ENCODE data around the gene AHSG. TPM values are rescaled to one million over a fixed set of nuclear protein-coding genes. Genes with fewer than 3 reads are reported as not detected.

The AHSG gene
- total and polyA plus RNA-seq, 2 donors (not counting 3 experiments of a cell fraction or from before 2014, with no cell fraction given): not detected

DNA sequence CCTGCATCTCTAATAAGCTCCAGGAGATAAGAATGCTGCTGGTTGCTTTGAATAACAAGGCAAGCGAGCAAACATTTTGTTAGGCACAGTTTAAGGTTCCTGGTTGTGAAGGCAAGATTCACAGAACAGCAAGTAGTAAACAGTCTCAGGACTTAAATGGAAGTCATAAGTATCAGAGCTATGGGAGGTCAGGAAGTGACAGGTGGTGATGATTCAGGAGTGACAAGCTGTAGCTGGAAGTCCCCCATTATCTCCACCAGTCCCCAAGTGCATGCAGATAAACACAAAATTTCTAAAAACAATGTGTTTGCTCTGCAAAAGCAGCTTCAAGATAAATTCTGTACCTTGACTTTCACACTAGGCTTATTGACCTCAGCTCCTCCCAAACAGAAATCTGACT, 30.6 kb downstream of the AHSG start:
- Histone ChIP-seq H3K9ac (replicated peaks; ENCODE audit: extremely low read depth, insufficient read depth, low read length) (no peak overlapping the region), H4K20me1 (replicated peaks; ENCODE audit: control insufficient read depth, extremely low read depth, insufficient read depth, low read length) (no peaks in the 10 kb centered on the region), H3K79me2 (ENCODE audit: control insufficient read depth, insufficient read depth, low read length) (no peaks in the 10 kb centered on the region), H3K27ac (ENCODE audit: insufficient read depth, low read depth, low read length) (no peak overlapping the region), H3K4me2 (ENCODE audit: insufficient read depth, low read length) (no peak overlapping the region), H3K4me1 (ENCODE audit: control insufficient read depth, extremely low read depth, insufficient read depth, low read length) (no peaks in the 10 kb centered on the region), H3K9me3 (replicated peaks; ENCODE audit: control insufficient read depth, insufficient read depth, low read length) (no peaks in the 10 kb centered on the region), H3K36me3 (ENCODE audit: control insufficient read depth in 2 of 2, extremely low read depth in 1 of 2, insufficient read depth in 2 of 2, low read length in 2 of 2) (no peaks in the 10 kb centered on the region), H3K27me3 (ENCODE audit: control insufficient read depth in 2 of 2, insufficient read depth in 2 of 2, low read length in 2 of 2) (peaks cover 0 to 3% of the 10 kb centered on the region in 2 experiments), H2AFZ (ENCODE audit: low read depth, low read length) (no peak overlapping the region), H3K4me3 (replicated peaks in 1 of 3; ENCODE audit: insufficient read depth in 1 of 3, low read depth in 1 of 3, low read length in 3 of 3) (no peak overlapping the region), H3K9me1 (replicated peaks; ENCODE audit: control insufficient read depth, extremely low read depth, insufficient read depth, low read length) (no peaks in the 10 kb centered on the region)
- FAIRE-seq: no peak
- TF ChIP-seq POLR2A (IDR thresholded peaks at IDR 0.05; ENCODE audit: low read depth, low read length) (no peak), FOS (IDR thresholded peaks at IDR 0.05; ENCODE audit: borderline replicate concordance, insufficient read depth, low read length) (no peak), POLR2AphosphoS5 (IDR thresholded peaks at IDR 0.05; ENCODE audit: insufficient read depth, low read depth, low read length) (no peak), MYC (IDR thresholded peaks at IDR 0.05; ENCODE audit: low read depth, low read length) (no peak), JUN (IDR thresholded peaks at IDR 0.05; ENCODE audit: borderline replicate concordance, insufficient read depth, insufficient read length, low read depth) (no peak), GATA2 (IDR thresholded peaks at IDR 0.05; ENCODE audit: insufficient read depth, insufficient read length, low read depth, low read length) (no peak), EZH2 (IDR thresholded peaks at IDR 0.05; ENCODE audit: borderline replicate concordance, low read depth, low read length, severe bottlenecking) (no peak)
- TF ChIP-seq, protein P1, sequence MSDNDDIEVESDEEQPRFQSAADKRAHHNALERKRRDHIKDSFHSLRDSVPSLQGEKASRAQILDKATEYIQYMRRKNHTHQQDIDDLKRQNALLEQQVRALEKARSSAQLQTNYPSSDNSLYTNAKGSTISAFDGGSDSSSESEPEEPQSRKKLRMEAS (IDR thresholded peaks at IDR 0.05; ENCODE audit: insufficient read depth, insufficient read length): no peak
- TF ChIP-seq, protein P2, sequence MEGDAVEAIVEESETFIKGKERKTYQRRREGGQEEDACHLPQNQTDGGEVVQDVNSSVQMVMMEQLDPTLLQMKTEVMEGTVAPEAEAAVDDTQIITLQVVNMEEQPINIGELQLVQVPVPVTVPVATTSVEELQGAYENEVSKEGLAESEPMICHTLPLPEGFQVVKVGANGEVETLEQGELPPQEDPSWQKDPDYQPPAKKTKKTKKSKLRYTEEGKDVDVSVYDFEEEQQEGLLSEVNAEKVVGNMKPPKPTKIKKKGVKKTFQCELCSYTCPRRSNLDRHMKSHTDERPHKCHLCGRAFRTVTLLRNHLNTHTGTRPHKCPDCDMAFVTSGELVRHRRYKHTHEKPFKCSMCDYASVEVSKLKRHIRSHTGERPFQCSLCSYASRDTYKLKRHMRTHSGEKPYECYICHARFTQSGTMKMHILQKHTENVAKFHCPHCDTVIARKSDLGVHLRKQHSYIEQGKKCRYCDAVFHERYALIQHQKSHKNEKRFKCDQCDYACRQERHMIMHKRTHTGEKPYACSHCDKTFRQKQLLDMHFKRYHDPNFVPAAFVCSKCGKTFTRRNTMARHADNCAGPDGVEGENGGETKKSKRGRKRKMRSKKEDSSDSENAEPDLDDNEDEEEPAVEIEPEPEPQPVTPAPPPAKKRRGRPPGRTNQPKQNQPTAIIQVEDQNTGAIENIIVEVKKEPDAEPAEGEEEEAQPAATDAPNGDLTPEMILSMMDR (IDR thresholded peaks at IDR 0.05; ENCODE audit: extremely low read depth in 1 of 2, insufficient read depth in 1 of 2, low read depth in 1 of 2, low read length in 2 of 2): no peak
- BruUV-seq (replicated peaks): no TSS peak
- CTCF ChIA-PET: interaction anchor here (0.5 kb wide), 1 partner anchor 19 kb away, joined by 3 read pairs; no protein-coding TSS in a partner anchor
- POLR2A ChIA-PET: no interaction called here
- intact Hi-C loops (cut with micrococcal nuclease): no loop called here
- dilution Hi-C loops (cut with MboI; ENCODE audit: extremely low pct_ligation_motif_present, low sequenced_read_pairs): no loop called here
- DNase-seq (ENCODE audit: low read depth, low spot score): no peak
